ENCODE data around the gene TM9SF1.
A peak's percentile ranks its signal among the peaks of the same experiment; 100 is the strongest.

TM9SF1 gene

DNA sequence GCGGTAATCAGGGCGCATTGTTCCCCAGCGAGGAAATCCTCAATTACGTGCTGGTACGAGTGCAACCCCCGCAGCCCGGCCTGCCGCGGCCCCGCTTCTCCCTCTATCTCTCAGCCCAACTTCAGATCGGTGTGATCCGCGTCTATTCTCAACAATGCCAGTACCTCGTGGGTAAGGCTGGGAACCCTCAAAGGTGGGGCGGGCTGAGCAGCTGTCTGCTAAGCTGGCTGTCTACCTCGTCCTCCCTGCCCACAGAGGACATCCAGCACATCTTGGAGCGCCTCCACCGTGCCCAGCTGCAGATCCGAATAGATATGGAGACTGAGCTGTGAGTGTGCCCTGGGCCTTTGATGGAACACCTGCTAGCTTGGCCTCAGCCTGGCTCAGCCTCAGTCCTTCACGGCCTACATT, 22.4 kb downstream of the TM9SF1 start:
- H3K4me3 ChIP-seq (ENCODE audit: low read depth, low read length), result peak overlapping the region; percentile 48
- no peak for DNase-seq (ENCODE audit: low read depth)
- TF ChIP-seq, protein P1, sequence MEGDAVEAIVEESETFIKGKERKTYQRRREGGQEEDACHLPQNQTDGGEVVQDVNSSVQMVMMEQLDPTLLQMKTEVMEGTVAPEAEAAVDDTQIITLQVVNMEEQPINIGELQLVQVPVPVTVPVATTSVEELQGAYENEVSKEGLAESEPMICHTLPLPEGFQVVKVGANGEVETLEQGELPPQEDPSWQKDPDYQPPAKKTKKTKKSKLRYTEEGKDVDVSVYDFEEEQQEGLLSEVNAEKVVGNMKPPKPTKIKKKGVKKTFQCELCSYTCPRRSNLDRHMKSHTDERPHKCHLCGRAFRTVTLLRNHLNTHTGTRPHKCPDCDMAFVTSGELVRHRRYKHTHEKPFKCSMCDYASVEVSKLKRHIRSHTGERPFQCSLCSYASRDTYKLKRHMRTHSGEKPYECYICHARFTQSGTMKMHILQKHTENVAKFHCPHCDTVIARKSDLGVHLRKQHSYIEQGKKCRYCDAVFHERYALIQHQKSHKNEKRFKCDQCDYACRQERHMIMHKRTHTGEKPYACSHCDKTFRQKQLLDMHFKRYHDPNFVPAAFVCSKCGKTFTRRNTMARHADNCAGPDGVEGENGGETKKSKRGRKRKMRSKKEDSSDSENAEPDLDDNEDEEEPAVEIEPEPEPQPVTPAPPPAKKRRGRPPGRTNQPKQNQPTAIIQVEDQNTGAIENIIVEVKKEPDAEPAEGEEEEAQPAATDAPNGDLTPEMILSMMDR (IDR thresholded peaks at IDR 0.05; ENCODE audit: insufficient read depth, low read depth, low read length, missing control alignments), result no peak

DNA sequence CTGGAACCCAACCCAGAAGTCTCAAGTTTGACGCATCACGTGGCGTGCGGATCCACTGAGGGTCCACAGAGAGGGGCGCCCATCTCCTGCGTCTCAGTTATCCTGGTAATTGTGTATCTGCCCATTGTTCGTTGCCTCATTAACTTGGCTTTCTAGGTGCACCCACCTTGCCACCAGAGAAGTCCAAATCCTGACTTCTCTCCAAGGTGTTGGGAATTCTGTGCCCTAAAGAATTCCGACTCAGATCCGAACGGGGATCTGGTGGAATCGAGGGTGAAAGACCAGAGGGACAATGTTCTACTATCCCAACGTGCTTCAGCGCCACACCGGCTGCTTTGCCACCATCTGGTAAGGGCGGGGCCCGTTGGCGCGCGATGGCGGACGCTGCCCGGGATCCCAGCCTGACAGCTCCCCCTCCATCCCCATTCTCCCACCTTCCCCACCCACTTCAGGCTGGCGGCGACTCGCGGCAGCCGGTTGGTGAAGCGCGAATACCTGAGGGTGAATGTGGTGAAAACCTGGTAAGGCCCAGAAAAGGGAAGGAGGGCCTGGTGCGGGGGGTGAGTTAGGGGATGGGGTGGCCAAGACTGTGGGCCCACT, 22.9 kb downstream of the TM9SF1 start:
- DNase-seq (ENCODE audit: low read depth), result no peak
- TF ChIP-seq, protein P1 (IDR thresholded peaks at IDR 0.05; ENCODE audit: insufficient read depth, low read depth, low read length, missing control alignments), result no peak
- H3K4me3 ChIP-seq (ENCODE audit: low read depth, low read length), result peak overlapping the region; percentile 48

DNA sequence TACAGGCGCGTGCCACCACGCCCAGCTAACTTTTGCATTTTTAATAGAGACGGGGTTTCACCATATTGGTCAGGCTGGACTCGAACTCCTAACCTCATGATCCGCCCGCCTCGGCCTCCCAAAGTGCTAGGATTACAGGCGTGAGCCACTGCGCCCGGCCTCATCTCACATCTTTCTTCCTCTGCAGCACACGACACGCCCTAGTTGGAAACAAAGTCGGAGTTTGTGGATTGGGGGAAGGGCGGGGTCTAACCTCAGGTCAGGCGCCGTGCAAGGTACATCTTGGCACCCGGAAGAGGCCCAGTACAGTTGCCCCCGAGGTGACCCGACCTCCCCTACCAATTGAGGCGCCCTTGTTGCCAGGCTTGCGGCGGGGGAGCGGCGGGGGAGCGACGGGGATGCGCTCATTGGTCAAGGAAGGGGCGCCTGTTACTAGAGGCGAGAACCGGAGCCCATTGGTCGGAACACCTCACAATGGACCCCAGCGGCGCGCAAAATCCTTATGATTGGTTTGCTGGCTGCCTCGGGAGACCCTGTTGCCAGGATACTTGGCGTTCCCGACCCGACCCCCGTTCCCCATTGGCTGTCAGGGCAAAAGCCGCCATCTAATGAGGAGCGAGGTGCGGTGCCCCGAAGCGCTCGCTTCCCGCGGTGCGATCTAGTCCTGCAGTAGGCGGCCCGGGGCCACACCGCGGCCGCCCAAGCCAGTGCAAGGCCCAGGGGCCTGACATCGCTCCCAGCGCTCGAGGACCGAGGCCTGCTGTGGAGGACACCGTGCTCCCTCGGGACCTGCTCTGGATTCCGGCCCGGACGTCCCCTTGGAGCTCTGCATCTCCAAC, 23.6 kb downstream of the TM9SF1 start, which contains the start of gene REC8:
TSS of gene REC8 (plus strand) at position 659 of the 839 bp plus-strand sequence. CDS start 473 bp downstream, outside the sequence.
- H3K4me3 ChIP-seq (ENCODE audit: low read depth, low read length), result peak within 1 kb of the TSS; percentile 48
- peak; percentile 97 for DNase-seq (ENCODE audit: low read depth)
- TF ChIP-seq, protein P1 (IDR thresholded peaks at IDR 0.05; ENCODE audit: insufficient read depth, low read depth, low read length, missing control alignments), result no peak

DNA sequence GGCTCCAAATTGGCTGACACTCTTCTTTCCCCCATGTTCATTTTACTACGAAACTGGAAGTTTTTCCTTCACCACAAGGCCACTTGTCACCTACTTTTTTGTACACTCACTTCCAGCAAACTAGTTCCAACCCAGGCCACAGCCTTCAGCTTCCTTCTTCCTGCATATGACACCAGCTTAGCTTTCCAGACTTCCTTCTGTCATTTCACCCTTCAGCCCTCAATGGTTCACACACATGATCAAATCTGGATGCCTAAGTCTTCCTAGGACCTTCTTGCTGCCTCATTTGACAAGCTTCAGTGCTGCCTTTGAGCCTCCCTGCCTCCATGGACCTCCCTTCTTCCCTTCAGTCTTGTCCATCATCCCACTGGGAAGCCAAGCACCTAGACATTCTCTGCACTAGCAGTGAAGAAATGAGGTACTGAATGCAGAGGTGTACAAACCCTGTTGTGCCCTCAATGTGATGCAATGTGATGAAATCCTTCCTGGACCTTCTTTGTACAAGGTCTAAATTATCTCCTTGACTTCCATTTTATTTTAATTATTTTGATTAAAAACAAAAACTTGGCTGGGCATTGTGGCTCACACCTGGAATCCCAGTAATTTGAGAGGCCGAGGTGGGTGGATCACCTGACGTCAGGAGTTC, 27.6 kb downstream of the TM9SF1 start:
- no peak for DNase-seq (ENCODE audit: low read depth)
- no peak overlapping the region for H3K4me3 ChIP-seq (ENCODE audit: low read depth, low read length)
- TF ChIP-seq, protein P1 (IDR thresholded peaks at IDR 0.05; ENCODE audit: insufficient read depth, low read depth, low read length, missing control alignments), result no peak

DNA sequence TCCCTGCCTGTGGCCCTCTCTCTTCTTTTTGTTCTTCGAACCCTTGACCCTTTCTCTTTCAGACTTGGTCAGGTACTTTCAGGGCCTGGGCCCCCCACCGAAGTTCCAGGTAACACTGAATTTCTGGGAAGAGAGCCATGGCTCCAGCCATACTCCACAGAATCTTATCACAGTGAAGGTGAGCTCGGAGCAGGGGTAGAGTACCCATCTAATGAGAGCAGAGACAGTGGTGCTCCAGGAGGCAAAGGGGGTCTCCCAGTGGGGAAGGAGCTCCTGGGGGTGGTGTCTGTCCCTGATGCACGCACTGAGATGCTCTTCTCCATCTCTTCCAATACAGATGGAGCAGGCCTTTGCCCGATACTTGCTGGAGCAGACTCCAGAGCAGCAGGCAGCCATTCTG, 29.5 kb downstream of the TM9SF1 start:
- DNase-seq (ENCODE audit: low read depth), result no peak
- H3K4me3 ChIP-seq (ENCODE audit: low read depth, low read length), result no peak overlapping the region
- TF ChIP-seq, protein P1 (IDR thresholded peaks at IDR 0.05; ENCODE audit: insufficient read depth, low read depth, low read length, missing control alignments), result no peak

DNA sequence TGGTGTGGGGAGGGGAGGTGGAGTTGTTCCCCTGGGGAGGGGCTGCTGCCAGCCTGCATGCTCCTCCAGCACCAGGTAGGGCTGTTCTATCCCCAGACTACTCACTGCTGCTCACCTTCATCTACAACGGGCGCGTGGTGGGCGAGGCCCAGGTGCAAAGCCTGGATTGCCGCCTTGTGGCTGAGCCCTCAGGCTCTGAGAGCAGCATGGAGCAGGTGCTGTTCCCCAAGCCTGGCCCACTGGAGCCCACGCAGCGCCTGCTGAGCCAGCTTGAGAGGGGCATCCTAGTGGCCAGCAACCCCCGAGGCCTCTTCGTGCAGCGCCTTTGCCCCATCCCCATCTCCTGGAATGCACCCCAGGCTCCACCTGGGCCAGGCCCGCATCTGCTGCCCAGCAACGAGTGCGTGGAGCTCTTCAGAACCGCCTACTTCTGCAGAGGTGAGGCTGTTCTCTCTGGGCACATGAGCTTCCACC, 30.7 kb downstream of the TM9SF1 start:
- TF ChIP-seq, protein P1 (IDR thresholded peaks at IDR 0.05; ENCODE audit: insufficient read depth, low read depth, low read length, missing control alignments), result no peak
- no peak overlapping the region for H3K4me3 ChIP-seq (ENCODE audit: low read depth, low read length)
- DNase-seq (ENCODE audit: low read depth), result no peak

Measured in GM12865 (cell line).